ENCODE results near the gene PIGT.

DNA sequence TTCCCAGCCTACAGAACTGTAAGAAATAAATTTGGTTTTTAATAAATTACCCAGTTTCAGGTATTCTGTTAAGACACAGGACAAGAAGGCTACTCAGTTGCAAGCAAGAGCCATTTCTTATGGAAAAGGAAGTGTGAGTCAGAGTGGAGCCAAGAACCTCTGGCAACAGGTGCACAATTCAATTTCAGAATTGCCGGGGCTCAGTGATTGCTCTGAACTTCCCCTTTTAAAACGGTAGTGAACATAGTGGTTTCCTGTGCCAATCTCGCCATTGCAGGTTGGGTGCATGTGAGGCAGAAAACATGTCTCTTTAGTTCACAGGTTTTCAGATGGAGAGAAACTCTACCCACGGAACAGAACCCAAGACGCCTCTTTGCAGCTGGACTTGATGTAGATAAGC is 16.4 kb downstream of the PIGT start:
- TF ChIP-seq, protein P1, sequence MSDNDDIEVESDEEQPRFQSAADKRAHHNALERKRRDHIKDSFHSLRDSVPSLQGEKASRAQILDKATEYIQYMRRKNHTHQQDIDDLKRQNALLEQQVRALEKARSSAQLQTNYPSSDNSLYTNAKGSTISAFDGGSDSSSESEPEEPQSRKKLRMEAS (IDR thresholded peaks at IDR 0.05; ENCODE audit: low read depth): no peak
- no peak for TF ChIP-seq EZH2phosphoT487 (IDR thresholded peaks at IDR 0.05; ENCODE audit: borderline replicate concordance, low read depth)

All from SK-N-SH (cell line).